H1 (cell line): ENCODE data around the gene SYNGR4. TPM values are rescaled to one million over a fixed set of nuclear protein-coding genes. Genes with fewer than 3 reads are reported as not detected.
A peak's percentile ranks its signal among the peaks of the same experiment; 100 is the strongest.

Experiments used
- CTCF ChIA-PET: fragments of 300-600 bp; sonication (Branson Sonifier 250); formaldehyde crosslinking; loops from one replicate; lab custom pipeline; 2021; ENCODE audit not compliant: partially characterized antibody; lab: Charles Lee
- POLR2A ChIA-PET: fragments of 300-600 bp; sonication (Branson Sonifier 250); formaldehyde crosslinking; loops from one replicate; lab custom pipeline; 2021; ENCODE audit warnings: inconsistent platforms; ENCODE audit not compliant: partially characterized antibody; lab: Charles Lee
- DNase-seq, 2 experiments: peaks; one replicate each; pipeline versions ENCODE4 v3.0.0 to v3.0.0-alpha.2; 2010 to 2022; ENCODE audit warnings: low spot score in 2 of 2, low read depth in 1 of 2, mixed read lengths in 1 of 2
- FAIRE-seq: peaks from 2 replicates; lab custom pipeline; 2011; peaks lifted over from hg19 to GRCh38; lab: Jason Lieb, UNC
- H2AFZ ChIP-seq: 2 replicates; pipeline ENCODE4 v1.8.1; 2012; ENCODE audit warnings: low read length, inconsistent platforms
- H2AK5ac ChIP-seq: 2 replicates; pipeline ENCODE4 v1.6.1; 2013; ENCODE audit warnings: low read depth, low read length
- H2BK120ac ChIP-seq: replicated peaks from 2 replicates; pipeline ENCODE3; 2013; ENCODE audit warnings: low read depth, low read length, inconsistent platforms
- H2BK12ac ChIP-seq: 2 replicates; pipeline ENCODE4 v1.6.1; 2013; ENCODE audit warnings: low read depth, low read length
- H2BK15ac ChIP-seq: 2 replicates; pipeline ENCODE4 v1.6.1; 2013; ENCODE audit warnings: low read length
- H2BK20ac ChIP-seq: 2 replicates; pipeline ENCODE4 v1.6.1; 2013; ENCODE audit warnings: low read length
- H2BK5ac ChIP-seq: 2 replicates; pipeline ENCODE4 v1.6.1; 2013; ENCODE audit warnings: low read depth, low read length
- H3K14ac ChIP-seq: 2 replicates; pipeline ENCODE4 v1.6.1; 2013; ENCODE audit warnings: inconsistent platforms; ENCODE audit not compliant: insufficient read length
- H3K18ac ChIP-seq: 2 replicates; pipeline ENCODE4 v1.6.1; 2013; ENCODE audit warnings: low read length; ENCODE audit errors: extremely low read depth
- H3K23ac ChIP-seq: 2 replicates; pipeline ENCODE4 v1.6.1; 2013; ENCODE audit warnings: inconsistent platforms; ENCODE audit not compliant: insufficient read length
- H3K23me2 ChIP-seq: 2 replicates; pipeline ENCODE4 v1.6.1; 2013; ENCODE audit warnings: low read depth, low read length
- H3K27ac ChIP-seq: 2 replicates; pipeline ENCODE4 v1.6.1; 2011; ENCODE audit warnings: low read depth, low read length, inconsistent platforms
- H3K27me3 ChIP-seq, 4 experiments: replicated peaks in 1 of 4; 1 replicate in 1 of 4; 2 replicates in 3 of 4; pipeline versions ENCODE4 v1.6.1 to v1.8.1; 2011 to 2013; ENCODE audit warnings: low read length in 3 of 4, mild to moderate bottlenecking in 3 of 4, inconsistent platforms in 2 of 4, mixed read lengths in 2 of 4, moderate library complexity in 1 of 4; ENCODE audit not compliant: control insufficient read depth in 3 of 4, insufficient read depth in 3 of 4; ENCODE audit errors: extremely low read depth in 1 of 4
- H3K36me3 ChIP-seq, 4 experiments: 2 replicates each; pipeline versions ENCODE4 v1.6.1 to v1.8.1; 2011 to 2013; ENCODE audit warnings: mild to moderate bottlenecking in 4 of 4, low read length in 3 of 4, moderate library complexity in 2 of 4, control low read depth in 1 of 4, inconsistent platforms in 1 of 4; ENCODE audit not compliant: insufficient read depth in 4 of 4, control insufficient read depth in 2 of 4
- H3K4ac ChIP-seq: replicated peaks from 2 replicates; pipeline ENCODE3; 2013; ENCODE audit warnings: low read length, low read depth, mixed read lengths, inconsistent platforms; ENCODE audit not compliant: insufficient read length
- H3K4me1 ChIP-seq, 4 experiments: replicated peaks in 1 of 4; 1 replicate in 1 of 4; 2 replicates in 3 of 4; pipeline versions ENCODE4 v1.6.1 to v1.8.1; 2011 to 2013; ENCODE audit warnings: low read length in 3 of 4, inconsistent platforms in 2 of 4, mixed read lengths in 1 of 4; ENCODE audit not compliant: insufficient read depth in 4 of 4, control insufficient read depth in 3 of 4
- H3K4me2 ChIP-seq, 2 experiments: 2 replicates each; pipeline versions ENCODE4 v1.6.1 to v1.8.1; 2011 to 2013; ENCODE audit warnings: low read depth in 2 of 2, low read length in 2 of 2, control low read depth in 1 of 2, inconsistent platforms in 1 of 2, mild to moderate bottlenecking in 1 of 2; ENCODE audit not compliant: insufficient read depth in 1 of 2
- H3K4me3 ChIP-seq, 4 experiments: fragments of 200-600, 300-600 bp in 1 of 4; sonication (generic), shearing (Covaris generic), sonication (Bioruptor Twin) in 1 of 4; 2 replicates each; pipeline versions ENCODE4 v1.5.1 to v1.8.1; 2011 to 2016; ENCODE audit warnings: low read length in 4 of 4, low read depth in 3 of 4, control low read depth in 2 of 4, inconsistent platforms in 2 of 4, mild to moderate bottlenecking in 2 of 4, mixed read lengths in 1 of 4, moderate library complexity in 1 of 4; ENCODE audit not compliant: insufficient read depth in 2 of 4; ENCODE audit errors: extremely low read depth in 1 of 4
- H3K56ac ChIP-seq: replicated peaks from 2 replicates; pipeline ENCODE3; 2013; ENCODE audit warnings: low read depth, mild to moderate bottlenecking, mixed read lengths, low read length, inconsistent platforms; ENCODE audit not compliant: insufficient read length
- H3K79me1 ChIP-seq: 2 replicates; pipeline ENCODE4 v1.6.1; 2013; ENCODE audit warnings: low read depth, low read length, control low read depth
- H3K79me2 ChIP-seq, 2 experiments: 2 replicates each; pipeline versions ENCODE4 v1.6.1 to v1.8.1; 2012 to 2013; ENCODE audit warnings: low read length in 2 of 2, mild to moderate bottlenecking in 2 of 2, inconsistent platforms in 1 of 2; ENCODE audit not compliant: insufficient read depth in 2 of 2, control insufficient read depth in 1 of 2
- H3K9ac ChIP-seq, 4 experiments: replicated peaks in 1 of 4; 1 replicate in 1 of 4; 2 replicates in 3 of 4; pipeline versions ENCODE4 v1.6.1 to v1.8.1; 2011 to 2013; ENCODE audit warnings: low read depth in 3 of 4, low read length in 3 of 4, control low read depth in 2 of 4, mild to moderate bottlenecking in 2 of 4, moderate library complexity in 2 of 4, inconsistent platforms in 1 of 4; ENCODE audit errors: extremely low read depth in 1 of 4
- H3K9me3 ChIP-seq, 2 experiments: 2 replicates each; pipeline versions ENCODE4 v1.6.1 to v1.8.1; 2012 to 2013; ENCODE audit warnings: mild to moderate bottlenecking in 2 of 2, moderate library complexity in 2 of 2, control low read depth in 1 of 2, inconsistent platforms in 1 of 2, low read depth in 1 of 2, low read length in 1 of 2, mixed read lengths in 1 of 2; ENCODE audit not compliant: insufficient read depth in 2 of 2
- H4K20me1 ChIP-seq, 2 experiments: replicated peaks in 1 of 2; 2 replicates each; pipeline versions ENCODE3 to v1.8.1; 2011 to 2013; ENCODE audit warnings: inconsistent platforms in 2 of 2, low read length in 2 of 2, mild to moderate bottlenecking in 1 of 2; ENCODE audit not compliant: insufficient read depth in 2 of 2, control insufficient read depth in 1 of 2
- H4K5ac ChIP-seq: 2 replicates; pipeline ENCODE4 v1.6.1; 2013; ENCODE audit warnings: low read length, low read depth, mixed read lengths, inconsistent platforms; ENCODE audit not compliant: insufficient read length
- H4K8ac ChIP-seq: 2 replicates; pipeline ENCODE4 v1.8.0; 2013; ENCODE audit warnings: mild to moderate bottlenecking, moderate library complexity, low read length, inconsistent platforms; ENCODE audit not compliant: insufficient read depth; ENCODE audit errors: extremely low read depth
- H4K91ac ChIP-seq: replicated peaks from 2 replicates; pipeline ENCODE3; 2013; ENCODE audit warnings: low read length, mixed read lengths, inconsistent platforms; ENCODE audit not compliant: insufficient read length
- BRCA1 ChIP-seq: IDR thresholded peaks from 2 replicates; pipeline ENCODE4 v1.6.1; 2012; ENCODE audit warnings: low read depth, low read length, improper control_type of control experiment
- EGR1 ChIP-seq: IDR thresholded peaks from 2 replicates; pipeline ENCODE4 v1.6.1; 2011; ENCODE audit warnings: low read depth, low read length, borderline replicate concordance
- KDM1A ChIP-seq: fragments of 200-600, 300-600 bp; sonication (generic); IDR thresholded peaks from 2 replicates; pipeline ENCODE4 v1.7.1; 2016; ENCODE audit warnings: mild to moderate bottlenecking, low read length, borderline replicate concordance
- MAFK ChIP-seq: IDR thresholded peaks from 2 replicates; pipeline ENCODE4 v1.6.1; 2012; ENCODE audit warnings: low read depth, mild to moderate bottlenecking, improper control_type of control experiment, low read length
- NANOG ChIP-seq: IDR thresholded peaks from 2 replicates; pipeline ENCODE4 v1.6.1; 2011; ENCODE audit warnings: low read length, low read depth, mild to moderate bottlenecking, inconsistent platforms; ENCODE audit not compliant: insufficient read depth, poor library complexity, severe bottlenecking
- SAP30 ChIP-seq: fragments of 300-600 bp; sonication (generic); IDR thresholded peaks from 2 replicates; pipeline ENCODE4 v1.7.1; 2012; ENCODE audit warnings: low read length, moderate library complexity, mild to moderate bottlenecking, inconsistent platforms; ENCODE audit not compliant: insufficient read depth, insufficient replicate concordance
- SIX5 ChIP-seq: IDR thresholded peaks from 2 replicates; pipeline ENCODE4 v1.6.1; 2011; ENCODE audit warnings: mild to moderate bottlenecking, low read depth, low read length
- SP2 ChIP-seq: IDR thresholded peaks from 2 replicates; pipeline ENCODE4 v1.6.1; 2012; ENCODE audit warnings: mild to moderate bottlenecking, low read length, inconsistent platforms
- TAF7 ChIP-seq: optimal IDR thresholded peaks from 2 replicates; pipeline ENCODE3; 2011; ENCODE audit warnings: low read depth, mild to moderate bottlenecking, inconsistent platforms, low read length, moderate library complexity, borderline replicate concordance
- TCF12 ChIP-seq: IDR thresholded peaks from 2 replicates; pipeline ENCODE4 v1.6.1; 2011; ENCODE audit warnings: low read depth, mild to moderate bottlenecking, low read length
- WGBS, 2 experiments: shearing (Covaris generic) in 1 of 2; methylation state at CpG; one replicate each; pipeline versions ENCODE4 v1.1.6 to v1.1.7; 2013 to 2015; ENCODE audit warnings: low lambda C conversion rate in 2 of 2, mixed read lengths in 2 of 2, inconsistent platforms in 1 of 2, low coverage in 1 of 2, missing lambda C conversion rate in 1 of 2; ENCODE audit not compliant: insufficient replicate concordance in 2 of 2, insufficient coverage in 1 of 2, insufficient read length in 1 of 2; ENCODE audit errors: extremely low coverage in 1 of 2, missing lambda C conversion rate in 1 of 2; 5-methylcytosine and 5-hydroxymethylcytosine counted together
- polyA plus RNA-seq, 7 experiments: library from polyadenylated mRNA; depleted of rRNA in 3 of 7; stranded (reverse) in 5 of 7; unstranded in 2 of 7; fragments of >200 nt in 5 of 7; fragments of 200-250 nt in 2 of 7; gene quantifications; 1 replicate in 5 of 7; 2 replicates in 1 of 7; 4 replicates in 1 of 7; pipeline versions ENCODE4 v1.2.1 to v1.2.3, GENCODE V29; 2011 to 2013; ENCODE audit warnings: missing spikeins in 2 of 7, mixed read lengths in 2 of 7
- total RNA-seq: library from RNA; stranded (reverse); fragmentation: NEBNext Ultra II Directional; extraction: Animal tissue kit (Norgen Biotek cat#: 25700); gene quantifications from 2 replicates; pipeline ENCODE4 v1.2.1, GENCODE V29; 2021
- TF ChIP-seq, protein P1 (sequence below): IDR thresholded peaks from 2 replicates; pipeline ENCODE4 v1.6.1; 2012; ENCODE audit warnings: inconsistent platforms

SYNGR4 gene
- total and polyA plus RNA-seq, 2 of the 8 experiments (the other 6 are each of a cell fraction or from before 2014, with no cell fraction given): 0.41 TPM; not detected in 1

DNA sequence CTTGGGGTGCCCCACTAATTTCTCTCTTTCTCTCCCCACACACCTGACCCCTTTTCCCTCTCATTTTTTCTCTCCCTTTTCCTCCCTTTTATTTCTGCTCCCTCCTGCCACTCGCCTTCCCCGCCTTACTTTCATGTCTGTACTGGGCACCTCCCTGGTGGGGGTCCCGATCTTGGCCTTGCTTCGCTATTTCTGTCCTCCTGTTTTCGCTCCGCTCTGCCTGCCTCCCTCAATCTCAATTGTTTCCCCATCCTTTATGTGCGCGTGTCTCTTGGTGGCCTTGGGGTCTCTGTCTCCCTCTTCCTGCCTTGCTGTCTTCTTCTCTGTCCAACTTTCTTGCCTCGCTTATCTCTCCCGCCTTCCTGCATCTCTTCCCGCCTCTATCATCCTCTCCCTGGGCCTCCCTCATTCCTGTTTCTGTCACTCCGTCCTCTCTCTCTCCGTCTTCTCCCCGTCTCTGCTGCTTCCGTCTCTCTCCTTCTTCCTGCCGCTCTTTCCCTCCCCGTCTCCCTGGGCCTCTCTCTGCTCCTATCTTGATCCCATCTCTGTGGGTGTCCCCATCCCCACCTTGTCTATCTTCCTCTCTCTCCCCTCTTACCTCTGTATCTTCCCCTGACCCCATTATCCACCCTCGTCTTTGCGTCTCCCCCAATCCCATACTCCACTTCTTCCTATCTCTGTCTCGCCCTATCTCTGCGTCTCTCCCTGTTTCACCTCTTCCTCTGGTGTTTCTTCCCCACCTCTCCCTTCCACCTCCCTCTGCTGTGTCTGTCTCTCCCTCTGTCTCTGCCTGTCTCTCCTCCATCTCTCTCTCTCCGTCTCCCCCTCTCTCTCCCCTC lies 33.3 kb downstream of the SYNGR4 start:
- Histone ChIP-seq H2AFZ (no peak overlapping the region), H4K20me1 (no peaks in the 10 kb centered on the region), H4K91ac (peak overlapping the region; percentile 97), H2BK12ac (peak overlapping the region; percentile 84), H2BK120ac (no peak overlapping the region), H3K36me3 (no peaks in the 10 kb centered on the region), H4K8ac (no peak overlapping the region), H3K18ac (peak overlapping the region; percentile 60; the same call in 1 of the 2 replicates), H3K27ac (no peak overlapping the region), H2AK5ac (peak overlapping the region; percentile 99; the same call in 1 of the 2 replicates), H3K27me3 (peaks cover 6 to 50% (median 42%) of the 10 kb centered on the region in 4 experiments), H3K4me2 (peak overlapping the region; percentile 96 to 100), H3K9ac (peak overlapping the region in 2 of 4 experiments; percentile 61 to 80; a peak in 4 of 7 replicates), H3K4me3 (peak overlapping the region; percentile 32 to 86 (median 61); a peak in 7 of 8 replicates), H3K4ac (peak overlapping the region; percentile 88), H3K4me1 (peaks cover 8 to 53% (median 41%) of the 10 kb centered on the region in 4 experiments), H3K14ac (peak overlapping the region; percentile 98), H3K23me2 (peaks cover 27% of the 10 kb centered on the region), H2BK5ac (no peak overlapping the region), H3K23ac (no peak overlapping the region), H4K5ac (no peak overlapping the region), H2BK20ac (no peak overlapping the region), H3K79me2 (no peaks in the 10 kb centered on the region), H2BK15ac (peak overlapping the region; percentile 8; the same call in 1 of the 2 replicates), H3K79me1 (no peaks in the 10 kb centered on the region), H3K56ac (no peak overlapping the region), H3K9me3 (no peaks in the 10 kb centered on the region)
- TF ChIP-seq SIX5 (no peak), TAF7 (no peak), EGR1 (no peak), TCF12 (no peak), MAFK (no peak), SP2 (no peak), BRCA1 (no peak), SAP30 (no peak), KDM1A (no peak), NANOG (no peak)
- TF ChIP-seq, protein P1, sequence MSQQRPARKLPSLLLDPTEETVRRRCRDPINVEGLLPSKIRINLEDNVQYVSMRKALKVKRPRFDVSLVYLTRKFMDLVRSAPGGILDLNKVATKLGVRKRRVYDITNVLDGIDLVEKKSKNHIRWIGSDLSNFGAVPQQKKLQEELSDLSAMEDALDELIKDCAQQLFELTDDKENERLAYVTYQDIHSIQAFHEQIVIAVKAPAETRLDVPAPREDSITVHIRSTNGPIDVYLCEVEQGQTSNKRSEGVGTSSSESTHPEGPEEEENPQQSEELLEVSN: no peak
- DNase-seq (no peak), FAIRE-seq (no peak)
- 55% methylated on average over 22 of the region's 22 CpGs; no CpG with 5 or more reads in 1 of the 2 experiments for WGBS, 2 experiments
- ChIA-PET POLR2A (no interaction called here), CTCF (no interaction called here)
